HEK293 (cell line): ENCODE measurements around the gene PLD5.

Experiments used
- CTCF ChIA-PET: fragments of 350-600 bp; formaldehyde crosslinking; extraction: SDS; loops from one replicate; lab custom pipeline; 2021; ENCODE audit warnings: antibody characterized with exemption; lab: Yijun Ruan, JAX
- POLR2A ChIA-PET: fragments of 300-600 bp; formaldehyde crosslinking; extraction: SDS; loops from one replicate; lab custom pipeline; 2020; ENCODE audit warnings: antibody characterized with exemption, inconsistent platforms; lab: Yijun Ruan, JAX
- H3K27ac ChIP-seq: fragments of 200-500 bp; sonication (Bioruptor generic); 2 replicates; pipeline ENCODE4 v1.5.1; 2014; ENCODE audit warnings: low read depth, low read length, control low read depth, inconsistent platforms; ENCODE audit errors: extremely low read depth
- H3K36me3 ChIP-seq, 2 experiments: fragments of 200-500 bp in 1 of 2; sonication (Bioruptor generic) in 1 of 2; 1 replicate in 1 of 2; 2 replicates in 1 of 2; pipeline ENCODE4 v1.5.1; 2014 to 2017; ENCODE audit warnings: inconsistent platforms in 2 of 2, low read length in 2 of 2; ENCODE audit not compliant: control insufficient read depth in 2 of 2, insufficient read depth in 1 of 2
- H3K4me1 ChIP-seq: fragments of 200-500 bp; sonication (Bioruptor generic); 2 replicates; pipeline ENCODE4 v1.5.1; 2014; ENCODE audit warnings: mild to moderate bottlenecking, low read length, inconsistent platforms; ENCODE audit not compliant: control insufficient read depth, insufficient read depth
- H3K4me3 ChIP-seq: 2 replicates; pipeline ENCODE4 v1.5.1; 2011; ENCODE audit warnings: low read depth, mild to moderate bottlenecking, control low read depth, low read length, moderate library complexity
- H3K9me3 ChIP-seq: fragments of 200-500 bp; sonication (Bioruptor generic); 2 replicates; pipeline ENCODE4 v1.5.1; 2014; ENCODE audit warnings: low read depth, low read length, inconsistent platforms; ENCODE audit not compliant: control insufficient read depth, insufficient read depth
- OVOL3 ChIP-seq: fragments of 450-650 bp; formaldehyde crosslinking; IDR thresholded peaks from 2 replicates; pipeline ENCODE4 v1.5.1; 2016; ENCODE audit warnings: missing biosample characterization, missing genetic modification characterization
- YY1 ChIP-seq: fragments of 450-650 bp; formaldehyde crosslinking; IDR thresholded peaks from 2 replicates; pipeline ENCODE4 v1.5.1; 2018; ENCODE audit warnings: missing biosample characterization, missing genetic modification characterization
- ZFP41 ChIP-seq: fragments of 450-650 bp; formaldehyde crosslinking; IDR thresholded peaks from 2 replicates; pipeline ENCODE4 v1.5.1; 2016; ENCODE audit warnings: missing biosample characterization, missing genetic modification characterization, borderline replicate concordance
- ZNF114 ChIP-seq: fragments of 450-650 bp; formaldehyde crosslinking; IDR thresholded peaks from 2 replicates; pipeline ENCODE4 v1.5.0; 2017; ENCODE audit warnings: missing biosample characterization, missing genetic modification characterization
- ZNF426 ChIP-seq: fragments of 450-650 bp; formaldehyde crosslinking; IDR thresholded peaks from 2 replicates; pipeline ENCODE4 v1.5.1; 2017; ENCODE audit warnings: missing biosample characterization, missing genetic modification characterization, mild to moderate bottlenecking, inconsistent platforms, moderate library complexity
- ZNF473 ChIP-seq: fragments of 450-650 bp; formaldehyde crosslinking; IDR thresholded peaks from 2 replicates; pipeline ENCODE4 v1.5.1; 2017; ENCODE audit warnings: missing biosample characterization, missing genetic modification characterization
- ZNF596 ChIP-seq: fragments of 450-650 bp; IDR thresholded peaks from 2 replicates; pipeline ENCODE4 v1.5.0; 2018; ENCODE audit warnings: missing biosample characterization, mild to moderate bottlenecking, missing genetic modification characterization, moderate library complexity
- ZNF664 ChIP-seq: fragments of 450-650 bp; formaldehyde crosslinking; IDR thresholded peaks from 2 replicates; pipeline ENCODE4 v1.5.1; 2016; ENCODE audit warnings: missing biosample characterization, missing genetic modification characterization
- ZSCAN30 ChIP-seq: fragments of 450-650 bp; IDR thresholded peaks from 2 replicates; pipeline ENCODE4 v1.5.1; 2018; ENCODE audit warnings: missing biosample characterization, mild to moderate bottlenecking, missing genetic modification characterization, moderate library complexity
- TF ChIP-seq, protein P1 (sequence below): sonication (generic); formaldehyde crosslinking; IDR thresholded peaks from 2 replicates; pipeline ENCODE4 v1.8.1; 2022; ENCODE audit warnings: mild to moderate bottlenecking, moderate library complexity, missing genetic modification reagents
- TF ChIP-seq, protein P2 (sequence below): fragments of 450-650 bp; formaldehyde crosslinking; IDR thresholded peaks from 2 replicates; pipeline ENCODE4 v1.5.1; 2017; ENCODE audit warnings: missing biosample characterization, missing genetic modification characterization
- TF ChIP-seq, protein P3 (sequence below): fragments of 450-650 bp; formaldehyde crosslinking; IDR thresholded peaks from 2 replicates; pipeline ENCODE4 v1.5.1; 2017; ENCODE audit warnings: missing biosample characterization, missing genetic modification characterization
- TF ChIP-seq, protein P4 (sequence below): fragments of 450-650 bp; formaldehyde crosslinking; IDR thresholded peaks from 2 replicates; pipeline ENCODE4 v1.5.1; 2017; ENCODE audit warnings: missing biosample characterization, mild to moderate bottlenecking, missing genetic modification characterization, moderate library complexity
- TF ChIP-seq, protein P5 (sequence below): fragments of 450-650 bp; formaldehyde crosslinking; IDR thresholded peaks from 2 replicates; pipeline ENCODE4 v1.5.1; 2016; ENCODE audit warnings: missing biosample characterization, missing genetic modification characterization, borderline replicate concordance

The PLD5 gene

DNA sequence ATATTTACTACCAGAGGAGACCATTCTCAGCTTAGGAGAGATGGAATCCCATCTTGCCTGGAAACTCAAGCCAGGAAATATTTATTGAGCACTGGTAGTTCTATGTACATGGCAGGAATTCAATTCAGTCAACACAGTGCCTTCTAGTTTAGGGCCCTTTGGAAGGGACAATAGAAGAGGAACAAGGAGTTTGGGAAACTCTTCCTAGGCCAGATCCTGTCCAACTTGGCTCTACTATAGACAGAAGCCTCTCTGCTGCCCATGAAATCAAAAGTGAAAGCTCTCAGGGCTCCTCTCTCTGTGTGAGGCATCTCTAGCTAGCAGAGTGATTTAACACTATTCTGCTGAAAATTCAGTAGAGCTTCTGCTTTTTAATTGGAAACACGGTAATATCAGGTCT lies 281.0 kb downstream of the PLD5 start:
- TF ChIP-seq ZFP41 = no peak
- TF ChIP-seq OVOL3 (tag by site-specific recombination) = no peak
- TF ChIP-seq ZNF114 (tag by site-specific recombination) = no peak
- TF ChIP-seq, protein P1, sequence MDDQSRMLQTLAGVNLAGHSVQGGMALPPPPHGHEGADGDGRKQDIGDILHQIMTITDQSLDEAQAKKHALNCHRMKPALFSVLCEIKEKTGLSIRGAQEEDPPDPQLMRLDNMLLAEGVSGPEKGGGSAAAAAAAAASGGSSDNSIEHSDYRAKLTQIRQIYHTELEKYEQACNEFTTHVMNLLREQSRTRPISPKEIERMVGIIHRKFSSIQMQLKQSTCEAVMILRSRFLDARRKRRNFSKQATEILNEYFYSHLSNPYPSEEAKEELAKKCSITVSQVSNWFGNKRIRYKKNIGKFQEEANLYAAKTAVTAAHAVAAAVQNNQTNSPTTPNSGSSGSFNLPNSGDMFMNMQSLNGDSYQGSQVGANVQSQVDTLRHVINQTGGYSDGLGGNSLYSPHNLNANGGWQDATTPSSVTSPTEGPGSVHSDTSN (CRISPR knock-in tag) = no peak
- TF ChIP-seq ZNF596 (tag by site-specific recombination) = no peak
- TF ChIP-seq, protein P2, sequence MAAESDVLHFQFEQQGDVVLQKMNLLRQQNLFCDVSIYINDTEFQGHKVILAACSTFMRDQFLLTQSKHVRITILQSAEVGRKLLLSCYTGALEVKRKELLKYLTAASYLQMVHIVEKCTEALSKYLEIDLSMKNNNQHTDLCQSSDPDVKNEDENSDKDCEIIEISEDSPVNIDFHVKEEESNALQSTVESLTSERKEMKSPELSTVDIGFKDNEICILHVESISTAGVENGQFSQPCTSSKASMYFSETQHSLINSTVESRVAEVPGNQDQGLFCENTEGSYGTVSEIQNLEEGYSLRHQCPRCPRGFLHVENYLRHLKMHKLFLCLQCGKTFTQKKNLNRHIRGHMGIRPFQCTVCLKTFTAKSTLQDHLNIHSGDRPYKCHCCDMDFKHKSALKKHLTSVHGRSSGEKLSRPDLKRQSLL (tag by site-specific recombination) = no peak
- no peak for TF ChIP-seq ZSCAN30 (tag by site-specific recombination)
- TF ChIP-seq, protein P3, sequence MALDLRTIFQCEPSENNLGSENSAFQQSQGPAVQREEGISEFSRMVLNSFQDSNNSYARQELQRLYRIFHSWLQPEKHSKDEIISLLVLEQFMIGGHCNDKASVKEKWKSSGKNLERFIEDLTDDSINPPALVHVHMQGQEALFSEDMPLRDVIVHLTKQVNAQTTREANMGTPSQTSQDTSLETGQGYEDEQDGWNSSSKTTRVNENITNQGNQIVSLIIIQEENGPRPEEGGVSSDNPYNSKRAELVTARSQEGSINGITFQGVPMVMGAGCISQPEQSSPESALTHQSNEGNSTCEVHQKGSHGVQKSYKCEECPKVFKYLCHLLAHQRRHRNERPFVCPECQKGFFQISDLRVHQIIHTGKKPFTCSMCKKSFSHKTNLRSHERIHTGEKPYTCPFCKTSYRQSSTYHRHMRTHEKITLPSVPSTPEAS (tag by site-specific recombination) = no peak
- TF ChIP-seq ZNF664 (tag by site-specific recombination) = no peak
- TF ChIP-seq, protein P4, sequence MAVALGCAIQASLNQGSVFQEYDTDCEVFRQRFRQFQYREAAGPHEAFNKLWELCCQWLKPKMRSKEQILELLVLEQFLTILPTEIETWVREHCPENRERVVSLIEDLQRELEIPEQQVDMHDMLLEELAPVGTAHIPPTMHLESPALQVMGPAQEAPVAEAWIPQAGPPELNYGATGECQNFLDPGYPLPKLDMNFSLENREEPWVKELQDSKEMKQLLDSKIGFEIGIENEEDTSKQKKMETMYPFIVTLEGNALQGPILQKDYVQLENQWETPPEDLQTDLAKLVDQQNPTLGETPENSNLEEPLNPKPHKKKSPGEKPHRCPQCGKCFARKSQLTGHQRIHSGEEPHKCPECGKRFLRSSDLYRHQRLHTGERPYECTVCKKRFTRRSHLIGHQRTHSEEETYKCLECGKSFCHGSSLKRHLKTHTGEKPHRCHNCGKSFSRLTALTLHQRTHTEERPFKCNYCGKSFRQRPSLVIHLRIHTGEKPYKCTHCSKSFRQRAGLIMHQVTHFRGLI (tag by site-specific recombination) = no peak
- TF ChIP-seq, all 188 proteins: peak for 0
- no peak overlapping the region for H3K4me3 ChIP-seq
- peaks cover 5% of the 10 kb centered on the region; the same call in 1 of the 2 replicates for H3K4me1 ChIP-seq
- CTCF ChIA-PET = no interaction called here
- H3K27ac ChIP-seq = no peak overlapping the region
- no peaks in the 10 kb centered on the region for H3K9me3 ChIP-seq
- POLR2A ChIA-PET = no interaction called here
- no peaks in the 10 kb centered on the region for H3K36me3 ChIP-seq

DNA sequence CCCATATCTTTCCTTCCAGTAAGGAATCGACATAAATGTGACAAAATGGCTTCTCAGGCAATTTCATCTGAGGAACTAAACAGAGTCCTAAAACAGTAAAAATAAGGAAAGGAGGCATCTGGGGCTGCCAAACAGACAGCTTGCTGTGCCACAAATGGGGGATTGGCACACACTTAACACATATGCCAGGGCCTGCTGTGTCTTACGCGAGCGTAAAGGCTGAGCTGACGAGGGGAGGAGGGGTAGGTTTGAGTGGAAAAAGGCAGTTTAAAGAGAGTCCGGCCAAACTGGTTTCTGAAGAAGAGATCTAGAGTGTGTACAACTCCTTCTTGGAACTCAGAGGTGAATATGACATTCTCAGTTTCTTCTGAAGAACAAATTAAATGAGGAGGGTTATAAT lies 281.5 kb downstream of the PLD5 start:
- no peaks in the 10 kb centered on the region for H3K9me3 ChIP-seq
- POLR2A ChIA-PET = no interaction called here
- TF ChIP-seq ZNF473 (tag by site-specific recombination) = no peak
- no peak for TF ChIP-seq YY1 (tag by site-specific recombination)
- TF ChIP-seq ZNF426 (tag by site-specific recombination) = no peak
- TF ChIP-seq, protein P5, sequence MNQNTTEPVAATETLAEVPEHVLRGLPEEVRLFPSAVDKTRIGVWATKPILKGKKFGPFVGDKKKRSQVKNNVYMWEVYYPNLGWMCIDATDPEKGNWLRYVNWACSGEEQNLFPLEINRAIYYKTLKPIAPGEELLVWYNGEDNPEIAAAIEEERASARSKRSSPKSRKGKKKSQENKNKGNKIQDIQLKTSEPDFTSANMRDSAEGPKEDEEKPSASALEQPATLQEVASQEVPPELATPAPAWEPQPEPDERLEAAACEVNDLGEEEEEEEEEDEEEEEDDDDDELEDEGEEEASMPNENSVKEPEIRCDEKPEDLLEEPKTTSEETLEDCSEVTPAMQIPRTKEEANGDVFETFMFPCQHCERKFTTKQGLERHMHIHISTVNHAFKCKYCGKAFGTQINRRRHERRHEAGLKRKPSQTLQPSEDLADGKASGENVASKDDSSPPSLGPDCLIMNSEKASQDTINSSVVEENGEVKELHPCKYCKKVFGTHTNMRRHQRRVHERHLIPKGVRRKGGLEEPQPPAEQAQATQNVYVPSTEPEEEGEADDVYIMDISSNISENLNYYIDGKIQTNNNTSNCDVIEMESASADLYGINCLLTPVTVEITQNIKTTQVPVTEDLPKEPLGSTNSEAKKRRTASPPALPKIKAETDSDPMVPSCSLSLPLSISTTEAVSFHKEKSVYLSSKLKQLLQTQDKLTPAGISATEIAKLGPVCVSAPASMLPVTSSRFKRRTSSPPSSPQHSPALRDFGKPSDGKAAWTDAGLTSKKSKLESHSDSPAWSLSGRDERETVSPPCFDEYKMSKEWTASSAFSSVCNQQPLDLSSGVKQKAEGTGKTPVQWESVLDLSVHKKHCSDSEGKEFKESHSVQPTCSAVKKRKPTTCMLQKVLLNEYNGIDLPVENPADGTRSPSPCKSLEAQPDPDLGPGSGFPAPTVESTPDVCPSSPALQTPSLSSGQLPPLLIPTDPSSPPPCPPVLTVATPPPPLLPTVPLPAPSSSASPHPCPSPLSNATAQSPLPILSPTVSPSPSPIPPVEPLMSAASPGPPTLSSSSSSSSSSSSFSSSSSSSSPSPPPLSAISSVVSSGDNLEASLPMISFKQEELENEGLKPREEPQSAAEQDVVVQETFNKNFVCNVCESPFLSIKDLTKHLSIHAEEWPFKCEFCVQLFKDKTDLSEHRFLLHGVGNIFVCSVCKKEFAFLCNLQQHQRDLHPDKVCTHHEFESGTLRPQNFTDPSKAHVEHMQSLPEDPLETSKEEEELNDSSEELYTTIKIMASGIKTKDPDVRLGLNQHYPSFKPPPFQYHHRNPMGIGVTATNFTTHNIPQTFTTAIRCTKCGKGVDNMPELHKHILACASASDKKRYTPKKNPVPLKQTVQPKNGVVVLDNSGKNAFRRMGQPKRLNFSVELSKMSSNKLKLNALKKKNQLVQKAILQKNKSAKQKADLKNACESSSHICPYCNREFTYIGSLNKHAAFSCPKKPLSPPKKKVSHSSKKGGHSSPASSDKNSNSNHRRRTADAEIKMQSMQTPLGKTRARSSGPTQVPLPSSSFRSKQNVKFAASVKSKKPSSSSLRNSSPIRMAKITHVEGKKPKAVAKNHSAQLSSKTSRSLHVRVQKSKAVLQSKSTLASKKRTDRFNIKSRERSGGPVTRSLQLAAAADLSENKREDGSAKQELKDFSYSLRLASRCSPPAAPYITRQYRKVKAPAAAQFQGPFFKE = no peak
- TF ChIP-seq, all 188 proteins: peak for 0
- H3K4me3 ChIP-seq = no peak overlapping the region
- peaks cover 5% of the 10 kb centered on the region; the same call in 1 of the 2 replicates for H3K4me1 ChIP-seq
- no peak overlapping the region for H3K27ac ChIP-seq
- H3K36me3 ChIP-seq = no peaks in the 10 kb centered on the region
- CTCF ChIA-PET = interaction anchor here (0.6 kb wide), 1 partner anchor 347 kb away, joined by 4 read pairs; no protein-coding TSS in a partner anchor
